Central memory CD8-positive, alpha-beta T cell (primary cell): ENCODE data around the gene SULT1C3.
"Not testable (repeated sequence)": the region's sequence is repeated elsewhere in the genome, so short reads cannot be mapped to it uniquely, and the experiment has no call there.

ENCODE experiments used
- ATAC-seq: fragments of 150-1000 bp; cut with Tn5 transposase; replicated peaks from 2 replicates; pipeline ENCODE4 v1.10.0; 2022; ENCODE audit warnings: mild to moderate bottlenecking, moderate FRiP score, moderate number of reproducible peaks; ENCODE audit not compliant: poor library complexity, severe bottlenecking; ENCODE audit errors: extremely low read depth
- DNase-seq, 2 donors: peaks; one replicate each; pipeline ENCODE4 v3.0.0; 2021; ENCODE audit warnings: low spot score in 2 of 2
- H3K27ac Mint-ChIP-seq: one replicate; pipeline ENCODE4 v1.8.0; 2022; ENCODE audit warnings: low read depth, mild to moderate bottlenecking, moderate library complexity, mixed read lengths
- H3K27me3 Mint-ChIP-seq: one replicate; pipeline ENCODE4 v1.8.0; 2022; ENCODE audit warnings: mixed read lengths
- H3K36me3 Mint-ChIP-seq: one replicate; pipeline ENCODE4 v1.8.0; 2022; ENCODE audit warnings: mild to moderate bottlenecking, moderate library complexity, mixed read lengths; ENCODE audit not compliant: insufficient read depth
- H3K4me1 Mint-ChIP-seq: one replicate; pipeline ENCODE4 v1.8.0; 2022; ENCODE audit warnings: mixed read lengths
- H3K4me3 Mint-ChIP-seq: one replicate; pipeline ENCODE4 v1.8.0; 2022; ENCODE audit warnings: mild to moderate bottlenecking, moderate library complexity, mixed read lengths
- H3K9me3 Mint-ChIP-seq: one replicate; pipeline ENCODE4 v1.8.0; 2022; ENCODE audit warnings: mixed read lengths

Gene SULT1C3

GRCh38 chr2:108260773-108261172, 21.0 kb downstream of the SULT1C3 start:
- no peak overlapping the region for H3K4me3 Mint-ChIP-seq
- no peaks in the 10 kb centered on the region for H3K9me3 Mint-ChIP-seq
- H3K27me3 Mint-ChIP-seq: peaks cover 20% of the 10 kb centered on the region
- DNase-seq (no peak), ATAC-seq (no peak)
- no peaks in the 10 kb centered on the region for H3K36me3 Mint-ChIP-seq
- H3K4me1 Mint-ChIP-seq: no peaks in the 10 kb centered on the region
- no peak overlapping the region for H3K27ac Mint-ChIP-seq

GRCh38 chr2:108262036-108262435, 22.3 kb downstream of the SULT1C3 start:
- no peak overlapping the region for H3K27ac Mint-ChIP-seq
- H3K27me3 Mint-ChIP-seq: peaks cover 20% of the 10 kb centered on the region
- no peaks in the 10 kb centered on the region for H3K36me3 Mint-ChIP-seq
- DNase-seq: no peak
- no peaks in the 10 kb centered on the region for H3K4me1 Mint-ChIP-seq
- ATAC-seq: no peak
- H3K4me3 Mint-ChIP-seq: no peak overlapping the region
- no peaks in the 10 kb centered on the region for H3K9me3 Mint-ChIP-seq

- H3K9me3 Mint-ChIP-seq: no peaks in the 10 kb centered on the region
- no peak overlapping the region for H3K27ac Mint-ChIP-seq
- no peak for ATAC-seq
- H3K4me3 Mint-ChIP-seq: no peak overlapping the region
- no peak for DNase-seq
- no peaks in the 10 kb centered on the region for H3K4me1 Mint-ChIP-seq
- no peaks in the 10 kb centered on the region for H3K36me3 Mint-ChIP-seq
- peaks cover 29% of the 10 kb centered on the region for H3K27me3 Mint-ChIP-seq
Observed at GRCh38 chr2:108263401-108263800, 23.6 kb downstream of the SULT1C3 start.

GRCh38 chr2:108266218-108266617, 26.4 kb downstream of the SULT1C3 start:
- H3K27ac Mint-ChIP-seq: no peak overlapping the region
- H3K36me3 Mint-ChIP-seq: no peaks in the 10 kb centered on the region
- no peaks in the 10 kb centered on the region for H3K9me3 Mint-ChIP-seq
- no peak for ATAC-seq
- no peak for DNase-seq
- peaks cover 48% of the 10 kb centered on the region for H3K27me3 Mint-ChIP-seq
- H3K4me1 Mint-ChIP-seq: no peaks in the 10 kb centered on the region
- H3K4me3 Mint-ChIP-seq: no peak overlapping the region

GRCh38 chr2:108267101-108267500, 27.3 kb downstream of the SULT1C3 start:
- ATAC-seq (no peak), DNase-seq (no peak)
- Mint-ChIP-seq H3K9me3 (no peaks in the 10 kb centered on the region), H3K27me3 (peaks cover 47% of the 10 kb centered on the region), H3K36me3 (no peaks in the 10 kb centered on the region), H3K27ac (no peak overlapping the region), H3K4me3 (no peak overlapping the region), H3K4me1 (no peaks in the 10 kb centered on the region)

- Mint-ChIP-seq H3K4me1 (no peaks in the 10 kb centered on the region), H3K4me3 (no peak overlapping the region), H3K27me3 (peaks cover 47% of the 10 kb centered on the region), H3K36me3 (no peaks in the 10 kb centered on the region), H3K9me3 (no peaks in the 10 kb centered on the region), H3K27ac (no peak overlapping the region)
- no peak for ATAC-seq
- DNase-seq: no peak
Observed at GRCh38 chr2:108268001-108268400, 28.2 kb downstream of the SULT1C3 start.

- H3K27me3 Mint-ChIP-seq: peaks cover 37% of the 10 kb centered on the region
- no peaks in the 10 kb centered on the region for H3K9me3 Mint-ChIP-seq
- no peaks in the 10 kb centered on the region for H3K36me3 Mint-ChIP-seq
- no peak overlapping the region for H3K27ac Mint-ChIP-seq
- no peak for DNase-seq
- H3K4me3 Mint-ChIP-seq: no peak overlapping the region
- ATAC-seq: no peak
- no peaks in the 10 kb centered on the region for H3K4me1 Mint-ChIP-seq
Observed at GRCh38 chr2:108270346-108270745, 30.6 kb downstream of the SULT1C3 start.

GRCh38 chr2:108270768-108271506, 31.2 kb downstream of the SULT1C3 start:
- DNase-seq (no peak), ATAC-seq (no peak)
- no peaks in the 10 kb centered on the region for H3K9me3 Mint-ChIP-seq
- H3K27ac Mint-ChIP-seq: no peak overlapping the region
- no peaks in the 10 kb centered on the region for H3K4me1 Mint-ChIP-seq
- no peaks in the 10 kb centered on the region for H3K36me3 Mint-ChIP-seq
- H3K4me3 Mint-ChIP-seq: no peak overlapping the region
- H3K27me3 Mint-ChIP-seq: peaks cover 37% of the 10 kb centered on the region

GRCh38 chr2:108271691-108272253, 32.0 kb downstream of the SULT1C3 start:
- ATAC-seq (no peak), DNase-seq (no peak)
- no peaks in the 10 kb centered on the region for H3K9me3 Mint-ChIP-seq
- no peak overlapping the region for H3K4me3 Mint-ChIP-seq
- H3K27me3 Mint-ChIP-seq: peaks cover 37% of the 10 kb centered on the region
- no peak overlapping the region for H3K27ac Mint-ChIP-seq
- H3K36me3 Mint-ChIP-seq: no peaks in the 10 kb centered on the region
- H3K4me1 Mint-ChIP-seq: no peaks in the 10 kb centered on the region

GRCh38 chr2:108278631-108279030, 38.9 kb downstream of the SULT1C3 start:
- H3K27me3 Mint-ChIP-seq: no peaks in the 10 kb centered on the region
- H3K27ac Mint-ChIP-seq: no peak overlapping the region
- H3K4me1 Mint-ChIP-seq: no peaks in the 10 kb centered on the region
- DNase-seq (no peak), ATAC-seq (no peak)
- H3K9me3 Mint-ChIP-seq: no peaks in the 10 kb centered on the region
- no peak overlapping the region for H3K4me3 Mint-ChIP-seq
- no peaks in the 10 kb centered on the region for H3K36me3 Mint-ChIP-seq

- Mint-ChIP-seq H3K27ac (no peak overlapping the region), H3K9me3 (no peaks in the 10 kb centered on the region), H3K36me3 (no peaks in the 10 kb centered on the region), H3K4me3 (no peak overlapping the region), H3K4me1 (no peaks in the 10 kb centered on the region), H3K27me3 (peaks cover 2% of the 10 kb centered on the region)
- DNase-seq: no peak
- no peak for ATAC-seq
Observed at GRCh38 chr2:108279468-108279867, 39.7 kb downstream of the SULT1C3 start.

GRCh38 chr2:108280466-108280865, 40.7 kb downstream of the SULT1C3 start:
- Mint-ChIP-seq H3K27ac (no peak overlapping the region), H3K4me1 (no peaks in the 10 kb centered on the region), H3K9me3 (peaks cover 7% of the 10 kb centered on the region), H3K4me3 (no peak overlapping the region), H3K36me3 (no peaks in the 10 kb centered on the region), H3K27me3 (peaks cover 12% of the 10 kb centered on the region)
- no peak for DNase-seq
- ATAC-seq: no peak

GRCh38 chr2:108284566-108284965, 44.8 kb downstream of the SULT1C3 start:
- not testable (repeated sequence) for H3K4me3 Mint-ChIP-seq, H3K27ac Mint-ChIP-seq, ATAC-seq, H3K9me3 Mint-ChIP-seq, H3K4me1 Mint-ChIP-seq, H3K36me3 Mint-ChIP-seq, DNase-seq
- peaks cover 32% of the 10 kb centered on the region for H3K27me3 Mint-ChIP-seq
